Lung (tissue), 12 donors: Measurements from ENCODE around the gene NOTCH1. TPM values are rescaled to one million over a fixed set of nuclear protein-coding genes. Genes with fewer than 3 reads are reported as not detected.

Source experiments
- ATAC-seq: fragments of 200-7000 bp; cut with Tn5 transposase; one replicate; pipeline ENCODE4 v1.9.1; 2020; ENCODE audit warnings: moderate number of reproducible peaks; ENCODE audit not compliant: insufficient read depth, low FRiP score
- DNase-seq, 3 donors: peaks; one replicate each; pipeline ENCODE4 v3.0.0-alpha.2; 2013 to 2017
- H3K27ac ChIP-seq, 2 donors: one replicate each; pipeline ENCODE4 v1.5.1; 2013; ENCODE audit warnings: mild to moderate bottlenecking in 2 of 2, moderate library complexity in 2 of 2, control low read depth in 1 of 2, inconsistent platforms in 1 of 2, low read depth in 1 of 2, low read length in 1 of 2
- H3K27me3 ChIP-seq, 3 donors: one replicate each; pipeline ENCODE4 v1.5.1; 2013; ENCODE audit warnings: low read length in 2 of 3; ENCODE audit not compliant: control insufficient read depth in 3 of 3, insufficient read depth in 3 of 3
- H3K36me3 ChIP-seq, 4 donors: one replicate each; pipeline ENCODE4 v1.5.1; 2013; ENCODE audit warnings: low read length in 4 of 4, mild to moderate bottlenecking in 1 of 4, moderate library complexity in 1 of 4; ENCODE audit not compliant: control insufficient read depth in 4 of 4, insufficient read depth in 4 of 4
- H3K4me1 ChIP-seq, 5 donors: one replicate each; pipeline ENCODE4 v1.5.1; 2013; ENCODE audit warnings: low read length in 5 of 5, mild to moderate bottlenecking in 2 of 5, moderate library complexity in 1 of 5; ENCODE audit not compliant: control insufficient read depth in 5 of 5, insufficient read depth in 5 of 5
- H3K4me3 ChIP-seq: one replicate; pipeline ENCODE4 v1.5.1; 2013; ENCODE audit warnings: mild to moderate bottlenecking, control low read depth, moderate library complexity
- H3K9ac ChIP-seq, 2 donors: one replicate each; pipeline ENCODE4 v1.5.1; 2013; ENCODE audit warnings: low read length in 2 of 2, control low read depth in 1 of 2; ENCODE audit not compliant: insufficient read depth in 1 of 2
- H3K9me3 ChIP-seq, 4 donors: one replicate each; pipeline ENCODE4 v1.5.1; 2013; ENCODE audit warnings: low read length in 3 of 4, mild to moderate bottlenecking in 1 of 4, moderate library complexity in 1 of 4; ENCODE audit not compliant: control insufficient read depth in 4 of 4, insufficient read depth in 3 of 4
- CTCF ChIP-seq: IDR thresholded peaks from 2 replicates; pipeline ENCODE4 v1.5.1; 2012; ENCODE audit warnings: mild to moderate bottlenecking; ENCODE audit errors: control extremely low read depth, extremely low read depth
- WGBS, 2 donors: extraction: QIAGEN DNeasy Blood & Tissue Kit; methylation state at CpG; one replicate each; pipeline ENCODE4 v1.1.7; 2013; 5-methylcytosine and 5-hydroxymethylcytosine counted together
- polyA plus RNA-seq, 2 donors: library from polyadenylated mRNA; stranded (reverse); fragments of 200-250 nt; gene quantifications; one replicate each; pipeline ENCODE4 v1.2.1, GENCODE V29; 2013
- total RNA-seq, 2 donors: library from RNA; depleted of rRNA in 1 of 2; stranded (reverse); fragments of >200 nt in 1 of 2; gene quantifications; one replicate each; pipeline ENCODE4 v1.2.1, GENCODE V29; 2014 to 2021
- donor health status: control.
- donor health status: control.
- donor health status: Bipolar disorder and iron deficiency.
- donor health status: healthy.
- donor health status: DM: yes; HTN: yes; CAD: no.

Gene NOTCH1
- total and polyA plus RNA-seq, 4 donors, result 23.9 to 101 (median 44.5) TPM

- 23 to 41% methylated on average over 33 to 40 of the region's 40 CpGs for WGBS, 2 donors
- H3K27ac ChIP-seq, result peak overlapping the region in 1 of 2 donors; percentile 91
- no peak for ATAC-seq
- no peaks in the 10 kb centered on the region for H3K27me3 ChIP-seq
- H3K9ac ChIP-seq, result no peak overlapping the region
- peaks cover 0 to 71% (median 15%) of the 10 kb centered on the region in 5 donors for H3K4me1 ChIP-seq
- no peak overlapping the region for H3K4me3 ChIP-seq
- no peaks in the 10 kb centered on the region for H3K9me3 ChIP-seq
- peak in 2 of 3 donors; percentile 30 to 64 for DNase-seq
- peaks cover 0 to 25% (median 0%) of the 10 kb centered on the region in 4 donors for H3K36me3 ChIP-seq
- no peak for TF ChIP-seq CTCF
These were observed 16.1 kb downstream of the NOTCH1 start for GRCh38 chr9:136529516-136530460.

- H3K36me3 ChIP-seq, result peaks cover 0 to 18% (median 0%) of the 10 kb centered on the region in 4 donors
- no peak overlapping the region for H3K9ac ChIP-seq
- DNase-seq (no peak), ATAC-seq (no peak)
- H3K27ac ChIP-seq, result peak overlapping the region in 1 of 2 donors; percentile 77
- no peaks in the 10 kb centered on the region for H3K27me3 ChIP-seq
- TF ChIP-seq CTCF, result no peak
- H3K4me3 ChIP-seq, result no peak overlapping the region
- no peaks in the 10 kb centered on the region for H3K9me3 ChIP-seq
- 69 to 83% methylated on average over 12 of the region's 12 CpGs for WGBS, 2 donors
- H3K4me1 ChIP-seq, result peaks cover 0 to 70% (median 14%) of the 10 kb centered on the region in 5 donors
These were observed 17.0 kb downstream of the NOTCH1 start for GRCh38 chr9:136528716-136529341.

GRCh38 chr9:136527721-136528710 lies 17.8 kb downstream of the NOTCH1 start:
- H3K36me3 ChIP-seq, result peaks cover 0 to 20% (median 0%) of the 10 kb centered on the region in 4 donors
- WGBS, 2 donors, result 54 to 66% methylated on average over 29 to 34 of the region's 34 CpGs
- ATAC-seq (no peak), DNase-seq (peak; percentile 42 to 56 (median 46))
- no peak overlapping the region for H3K9ac ChIP-seq
- no peak overlapping the region for H3K4me3 ChIP-seq
- no peak for TF ChIP-seq CTCF
- H3K27me3 ChIP-seq, result no peaks in the 10 kb centered on the region
- H3K9me3 ChIP-seq, result no peaks in the 10 kb centered on the region
- peaks cover 0 to 70% (median 14%) of the 10 kb centered on the region in 5 donors for H3K4me1 ChIP-seq
- peak overlapping the region in 1 of 2 donors; percentile 78 for H3K27ac ChIP-seq
